Endothelial cell of umbilical vein (primary cell): ENCODE data around the gene CLTCL1. TPM values are rescaled to one million over a fixed set of nuclear protein-coding genes. Genes with fewer than 3 reads are reported as not detected.

Experiments
- BruUV-seq: library from RNA; stranded (reverse); fragments of 400-500 nt; replicated peaks from 2 replicates; lab custom pipeline; 2021; lab: Mats Ljungman, UMichigan
- CTCF ChIA-PET: fragments of 300-600, 350-600 bp; sonication (Branson Sonifier 250); formaldehyde crosslinking; loops from one replicate; lab custom pipeline; 2021; ENCODE audit warnings: antibody characterized with exemption, inconsistent platforms; lab: Charles Lee
- POLR2A ChIA-PET: fragments of 300-600, 350-600 bp; sonication (Branson Sonifier 250); formaldehyde crosslinking; loops from one replicate; lab custom pipeline; 2021; ENCODE audit warnings: antibody characterized with exemption, inconsistent platforms; lab: Charles Lee
- DNase-seq: peaks from one replicate; pipeline ENCODE4 v3.0.0-alpha.2; 2011; ENCODE audit warnings: low read depth, low spot score
- FAIRE-seq: peaks from 2 replicates; lab custom pipeline; 2011; peaks lifted over from hg19 to GRCh38; lab: Jason Lieb, UNC
- H2AFZ ChIP-seq: 2 replicates; pipeline ENCODE4 v1.6.0; 2012; ENCODE audit warnings: low read depth, low read length, control low read depth, inconsistent platforms
- H3K27ac ChIP-seq: 2 replicates; pipeline ENCODE4 v1.5.1; 2011; ENCODE audit warnings: low read depth, mild to moderate bottlenecking, control low read depth, low read length, moderate library complexity; ENCODE audit not compliant: insufficient read depth
- H3K27me3 ChIP-seq, 2 experiments: 2 replicates each; pipeline versions ENCODE4 v1.6.0 to v1.6.1; 2011; ENCODE audit warnings: low read length in 2 of 2, mixed read lengths in 1 of 2; ENCODE audit not compliant: control insufficient read depth in 2 of 2, insufficient read depth in 2 of 2
- H3K36me3 ChIP-seq, 2 experiments: 2 replicates in 1 of 2; 3 replicates in 1 of 2; pipeline ENCODE4 v1.5.1; 2011; ENCODE audit warnings: low read length in 2 of 2, mild to moderate bottlenecking in 1 of 2, moderate library complexity in 1 of 2; ENCODE audit not compliant: control insufficient read depth in 2 of 2, insufficient read depth in 2 of 2; ENCODE audit errors: extremely low read depth in 1 of 2
- H3K4me1 ChIP-seq: 3 replicates; pipeline ENCODE4 v1.5.1; 2011; ENCODE audit warnings: mild to moderate bottlenecking, low read length; ENCODE audit not compliant: control insufficient read depth, insufficient read depth; ENCODE audit errors: extremely low read depth
- H3K4me2 ChIP-seq: 2 replicates; pipeline ENCODE4 v1.6.1; 2011; ENCODE audit warnings: low read length, control low read depth, mixed read lengths; ENCODE audit not compliant: insufficient read depth
- H3K4me3 ChIP-seq, 3 experiments: fragments of 200-600 bp in 1 of 3; sonication (generic), shearing (Covaris generic) in 1 of 3; replicated peaks in 1 of 3; 2 replicates each; pipeline ENCODE4 v1.5.1; 2011 to 2016; ENCODE audit warnings: control low read depth in 3 of 3, low read length in 3 of 3, mild to moderate bottlenecking in 2 of 3, inconsistent platforms in 1 of 3, low read depth in 1 of 3, moderate library complexity in 1 of 3; ENCODE audit not compliant: insufficient read depth in 1 of 3
- H3K79me2 ChIP-seq: 2 replicates; pipeline ENCODE4 v1.6.0; 2012; ENCODE audit warnings: low read length, inconsistent platforms; ENCODE audit not compliant: control insufficient read depth, insufficient read depth
- H3K9ac ChIP-seq: replicated peaks from 2 replicates; pipeline ENCODE3; 2011; ENCODE audit warnings: low read length, control low read depth; ENCODE audit not compliant: insufficient read depth; ENCODE audit errors: extremely low read depth
- H3K9me1 ChIP-seq: replicated peaks from 3 replicates; pipeline ENCODE4 v1.6.0; 2011; ENCODE audit warnings: mild to moderate bottlenecking, low read length; ENCODE audit not compliant: control insufficient read depth, insufficient read depth; ENCODE audit errors: extremely low read depth
- H3K9me3 ChIP-seq: replicated peaks from 2 replicates; pipeline ENCODE4 v1.5.1; 2012; ENCODE audit warnings: low read length, inconsistent platforms; ENCODE audit not compliant: control insufficient read depth, insufficient read depth
- H4K20me1 ChIP-seq: replicated peaks from 2 replicates; pipeline ENCODE3; 2011; ENCODE audit warnings: mild to moderate bottlenecking, low read length; ENCODE audit not compliant: control insufficient read depth, insufficient read depth; ENCODE audit errors: extremely low read depth
- EZH2 ChIP-seq: IDR thresholded peaks from 2 replicates; pipeline ENCODE4 v1.6.1; 2012; ENCODE audit warnings: borderline replicate concordance, low read depth, mild to moderate bottlenecking, moderate library complexity, low read length, inconsistent platforms; ENCODE audit not compliant: severe bottlenecking
- FOS ChIP-seq: IDR thresholded peaks from 2 replicates; pipeline ENCODE4 v1.6.1; 2011; ENCODE audit warnings: mild to moderate bottlenecking, low read length, moderate library complexity, borderline replicate concordance; ENCODE audit not compliant: insufficient read depth
- GATA2 ChIP-seq: IDR thresholded peaks from 2 replicates; pipeline ENCODE4 v1.7.0; 2011; ENCODE audit warnings: low read depth, mild to moderate bottlenecking, moderate library complexity, mixed read lengths, low read length; ENCODE audit not compliant: insufficient read length, insufficient read depth
- JUN ChIP-seq: IDR thresholded peaks from 2 replicates; pipeline ENCODE4 v1.6.1; 2011; ENCODE audit warnings: borderline replicate concordance, low read depth; ENCODE audit not compliant: insufficient read length, insufficient read depth
- MYC ChIP-seq: IDR thresholded peaks from one replicate; pipeline ENCODE4 v1.6.1; 2011; ENCODE audit warnings: mild to moderate bottlenecking, low read depth, low read length
- POLR2A ChIP-seq: IDR thresholded peaks from 2 replicates; pipeline ENCODE4 v1.6.1; 2012; ENCODE audit warnings: low read depth, mild to moderate bottlenecking, control low read depth, low read length
- POLR2AphosphoS5 ChIP-seq: IDR thresholded peaks from 2 replicates; pipeline ENCODE4 v1.6.1; 2012; ENCODE audit warnings: low read depth, mild to moderate bottlenecking, control low read depth, low read length, moderate library complexity; ENCODE audit not compliant: insufficient read depth
- dilution Hi-C: fragments of 300-500 bp; cut with MboI; formaldehyde crosslinking; loops from one replicate; pipeline ENCODE4 v1.15.0; 2019; ENCODE audit warnings: low sequenced_read_pairs; ENCODE audit not compliant: extremely low pct_ligation_motif_present
- intact Hi-C: fragments of 100-400 bp; cut with micrococcal nuclease; formaldehyde crosslinking; loops from one replicate; pipeline ENCODE4 v1.10.0; 2022
- polyA plus RNA-seq, 4 experiments: library from polyadenylated mRNA; depleted of rRNA in 3 of 4; stranded (reverse) in 3 of 4; unstranded in 1 of 4; fragments of >200 nt; gene quantifications; 2 replicates each; pipeline versions ENCODE4 v1.2.1 to v1.2.3, GENCODE V29; 2011 to 2012; ENCODE audit warnings: missing spikeins in 1 of 4
- total RNA-seq: library from RNA; stranded (reverse); gene quantifications from 2 replicates; pipeline ENCODE4 v1.2.3, GENCODE V29; 2021
- TF ChIP-seq, protein P1 (sequence below): IDR thresholded peaks from 2 replicates; pipeline ENCODE4 v1.6.1; 2011; ENCODE audit not compliant: insufficient read depth, insufficient read length
- TF ChIP-seq, protein P2 (sequence below), 2 donors: IDR thresholded peaks; 1 replicate in 1 of 2; 2 replicates in 1 of 2; pipeline ENCODE4 v1.5.1; 2011; ENCODE audit warnings: low read length in 2 of 2, mild to moderate bottlenecking in 2 of 2, moderate library complexity in 2 of 2, control low read depth in 1 of 2, inconsistent platforms in 1 of 2, low read depth in 1 of 2; ENCODE audit not compliant: insufficient read depth in 1 of 2; ENCODE audit errors: extremely low read depth in 1 of 2

The CLTCL1 gene
- total and polyA plus RNA-seq, 2 donors (not counting 3 experiments of a cell fraction or from before 2014, with no cell fraction given): 5.0 to 6.2 TPM

DNA sequence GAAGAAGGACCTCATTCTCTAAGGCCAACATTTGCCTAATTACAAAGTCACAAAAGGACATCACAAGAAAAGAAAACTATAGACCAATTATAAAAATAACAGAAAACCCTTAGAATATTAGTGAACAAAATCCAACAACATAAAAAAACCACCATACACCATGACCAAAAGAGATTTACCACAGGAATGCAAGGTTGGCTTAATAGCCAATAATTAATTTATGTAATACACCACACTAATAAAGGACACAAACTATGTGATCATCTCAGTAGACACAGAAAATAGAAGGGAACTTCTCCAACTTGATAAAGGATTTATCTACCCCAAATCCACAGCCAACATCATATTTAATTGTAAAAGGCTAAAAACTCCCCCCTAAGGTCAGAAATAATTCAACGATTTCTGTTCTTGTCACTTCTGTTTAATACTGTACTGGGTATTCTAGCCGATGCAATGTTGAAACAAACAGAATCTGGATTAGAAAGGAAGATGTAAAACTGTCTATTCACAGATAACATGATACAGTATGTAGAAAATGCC lies 24.9 kb downstream of the CLTCL1 start:
- Histone ChIP-seq H3K9me3 (no peaks in the 10 kb centered on the region), H4K20me1 (no peaks in the 10 kb centered on the region), H3K27ac (no peak overlapping the region), H3K4me2 (no peak overlapping the region), H3K36me3 (no peaks in the 10 kb centered on the region), H3K79me2 (no peaks in the 10 kb centered on the region), H3K4me1 (no peaks in the 10 kb centered on the region), H3K4me3 (no peak overlapping the region), H3K9ac (no peak overlapping the region), H2AFZ (no peak overlapping the region), H3K9me1 (no peaks in the 10 kb centered on the region), H3K27me3 (no peaks in the 10 kb centered on the region)
- dilution Hi-C loops (no loop called here), intact Hi-C loops (no loop called here)
- POLR2A ChIA-PET: no interaction called here
- FAIRE-seq (no peak), DNase-seq (no peak)
- CTCF ChIA-PET: no interaction called here
- TF ChIP-seq POLR2A (no peak), JUN (no peak), FOS (no peak), EZH2 (no peak), GATA2 (no peak), MYC (no peak), POLR2AphosphoS5 (no peak)
- TF ChIP-seq, protein P1, sequence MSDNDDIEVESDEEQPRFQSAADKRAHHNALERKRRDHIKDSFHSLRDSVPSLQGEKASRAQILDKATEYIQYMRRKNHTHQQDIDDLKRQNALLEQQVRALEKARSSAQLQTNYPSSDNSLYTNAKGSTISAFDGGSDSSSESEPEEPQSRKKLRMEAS: no peak
- TF ChIP-seq, protein P2, sequence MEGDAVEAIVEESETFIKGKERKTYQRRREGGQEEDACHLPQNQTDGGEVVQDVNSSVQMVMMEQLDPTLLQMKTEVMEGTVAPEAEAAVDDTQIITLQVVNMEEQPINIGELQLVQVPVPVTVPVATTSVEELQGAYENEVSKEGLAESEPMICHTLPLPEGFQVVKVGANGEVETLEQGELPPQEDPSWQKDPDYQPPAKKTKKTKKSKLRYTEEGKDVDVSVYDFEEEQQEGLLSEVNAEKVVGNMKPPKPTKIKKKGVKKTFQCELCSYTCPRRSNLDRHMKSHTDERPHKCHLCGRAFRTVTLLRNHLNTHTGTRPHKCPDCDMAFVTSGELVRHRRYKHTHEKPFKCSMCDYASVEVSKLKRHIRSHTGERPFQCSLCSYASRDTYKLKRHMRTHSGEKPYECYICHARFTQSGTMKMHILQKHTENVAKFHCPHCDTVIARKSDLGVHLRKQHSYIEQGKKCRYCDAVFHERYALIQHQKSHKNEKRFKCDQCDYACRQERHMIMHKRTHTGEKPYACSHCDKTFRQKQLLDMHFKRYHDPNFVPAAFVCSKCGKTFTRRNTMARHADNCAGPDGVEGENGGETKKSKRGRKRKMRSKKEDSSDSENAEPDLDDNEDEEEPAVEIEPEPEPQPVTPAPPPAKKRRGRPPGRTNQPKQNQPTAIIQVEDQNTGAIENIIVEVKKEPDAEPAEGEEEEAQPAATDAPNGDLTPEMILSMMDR (IDR thresholded peaks at IDR 0.05; ENCODE audit: extremely low read depth in 1 of 2, insufficient read depth in 1 of 2, low read depth in 1 of 2, low read length in 2 of 2): no peak
- no TSS peak for BruUV-seq
